GM12878 (cell line): ENCODE results near the gene PHLPP1. TPM values are rescaled to one million over a fixed set of nuclear protein-coding genes. Genes with fewer than 3 reads are reported as not detected.

Experiments used
- ATAC-seq: fragments of 200-7000 bp; cut with Tn5 transposase; 3 replicates; pipeline ENCODE4 v1.9.1; 2020; ENCODE audit warnings: mild to moderate bottlenecking, moderate library complexity
- BruUV-seq: library from RNA; stranded (reverse); fragments of 400-500 nt; replicated peaks from 2 replicates; lab custom pipeline; 2021; lab: Mats Ljungman, UMichigan
- CTCF ChIA-PET: fragments of 300-600 bp; sonication (Branson Sonifier 250); formaldehyde crosslinking; extraction: SDS; loops from one replicate; lab custom pipeline; 2021; ENCODE audit warnings: inconsistent platforms; lab: Yijun Ruan, JAX
- POLR2A ChIA-PET: fragments of 350-600 bp; formaldehyde crosslinking; extraction: SDS; loops from one replicate; lab custom pipeline; 2021; ENCODE audit warnings: inconsistent platforms; lab: Charles Lee
- RAD21 ChIA-PET: fragments of 300-600 bp; sonication (Branson Sonifier 250); formaldehyde crosslinking; loops from one replicate; lab custom pipeline; 2023; ENCODE audit warnings: antibody characterized with exemption; ENCODE audit not compliant: unreplicated experiment; lab: Charles Lee
- SMC1A ChIA-PET: fragments of 300-600 bp; sonication (Branson Sonifier 250); formaldehyde crosslinking; loops from one replicate; lab custom pipeline; 2023; ENCODE audit not compliant: unreplicated experiment, uncharacterized antibody; lab: Charles Lee
- DNase-seq: peaks from one replicate; pipeline ENCODE4 v3.0.0-alpha.2; 2011; ENCODE audit warnings: low read depth, low spot score
- FAIRE-seq: peaks from 3 replicates; lab custom pipeline; 2011; peaks lifted over from hg19 to GRCh38; lab: Jason Lieb, UNC
- H2AFZ ChIP-seq: 2 replicates; pipeline ENCODE4 v1.6.0; 2011; ENCODE audit warnings: low read depth, low read length, control low read depth; ENCODE audit not compliant: control insufficient read depth
- H3K27ac ChIP-seq: 2 replicates; pipeline ENCODE4 v1.5.1; 2011; ENCODE audit warnings: control low read depth; ENCODE audit not compliant: control insufficient read depth, insufficient read depth
- H3K27me3 ChIP-seq, 2 experiments: replicated peaks in 1 of 2; 2 replicates each; pipeline versions ENCODE4 v1.6.0 to v1.6.1; 2011; ENCODE audit warnings: low read length in 1 of 2; ENCODE audit not compliant: control insufficient read depth in 2 of 2, insufficient read depth in 2 of 2
- H3K36me3 ChIP-seq, 2 experiments: 2 replicates each; pipeline ENCODE4 v1.5.1; 2011; ENCODE audit warnings: low read length in 1 of 2; ENCODE audit not compliant: control insufficient read depth in 2 of 2, insufficient read depth in 2 of 2
- H3K4me1 ChIP-seq: 2 replicates; pipeline ENCODE4 v1.6.1; 2011; ENCODE audit warnings: mild to moderate bottlenecking, low read length, moderate library complexity, mixed read lengths; ENCODE audit not compliant: control insufficient read depth, insufficient read depth
- H3K4me2 ChIP-seq: 2 replicates; pipeline ENCODE4 v1.6.0; 2011; ENCODE audit warnings: control low read depth; ENCODE audit not compliant: control insufficient read depth, insufficient read depth
- H3K4me3 ChIP-seq: fragments of 200-600 bp; sonication (generic); 2 replicates; pipeline ENCODE4 v1.5.1; 2016
- H3K79me2 ChIP-seq: 2 replicates; pipeline ENCODE4 v1.6.0; 2011; ENCODE audit warnings: low read length; ENCODE audit not compliant: control insufficient read depth, insufficient read depth
- H3K9ac ChIP-seq: 2 replicates; pipeline ENCODE4 v1.8.0; 2011; ENCODE audit warnings: low read length, control low read depth, mixed read lengths; ENCODE audit not compliant: control insufficient read depth, insufficient read depth
- H3K9me3 ChIP-seq: replicated peaks from 3 replicates; pipeline ENCODE4 v1.5.1; 2011; ENCODE audit warnings: mild to moderate bottlenecking, low read length; ENCODE audit not compliant: control insufficient read depth, insufficient read depth
- H4K20me1 ChIP-seq: 2 replicates; pipeline ENCODE4 v1.6.0; 2011; ENCODE audit not compliant: control insufficient read depth, insufficient read depth
- ATF3 ChIP-seq: IDR thresholded peaks from 2 replicates; pipeline ENCODE4 v1.6.1; 2011; ENCODE audit warnings: low read depth, mild to moderate bottlenecking, low read length, moderate library complexity, borderline replicate concordance; ENCODE audit errors: extremely low read depth
- ESRRA ChIP-seq: IDR thresholded peaks from 2 replicates; pipeline ENCODE4 v1.6.1; 2012; ENCODE audit warnings: mild to moderate bottlenecking, low read length, improper control_type of control experiment
- FOS ChIP-seq: IDR thresholded peaks from 3 replicates; pipeline ENCODE4 v1.6.1; 2011; ENCODE audit warnings: borderline replicate concordance; ENCODE audit not compliant: insufficient read length; ENCODE audit errors: extremely low read depth
- MTA3 ChIP-seq: IDR thresholded peaks from 2 replicates; pipeline ENCODE4 v1.6.1; 2012; ENCODE audit warnings: low read length, inconsistent platforms, borderline replicate concordance
- NKRF ChIP-seq: fragments of 450-650 bp; conservative IDR thresholded peaks from 2 replicates; pipeline ENCODE4 v1.6.1; 2017; ENCODE audit warnings: mild to moderate bottlenecking, moderate library complexity
- PBX3 ChIP-seq: IDR thresholded peaks from 2 replicates; pipeline ENCODE4 v1.6.1; 2011; ENCODE audit warnings: mild to moderate bottlenecking, low read depth, low read length, moderate library complexity; ENCODE audit not compliant: insufficient replicate concordance
- TCF3 ChIP-seq: IDR thresholded peaks from 2 replicates; pipeline ENCODE4 v1.6.1; 2012; ENCODE audit warnings: low read depth, mild to moderate bottlenecking, low read length, borderline replicate concordance; ENCODE audit not compliant: insufficient read depth
- YBX1 ChIP-seq: fragments of 450-650 bp; IDR thresholded peaks from 2 replicates; pipeline ENCODE4 v1.6.1; 2016; ENCODE audit warnings: antibody characterized with exemption
- YY1 ChIP-seq: IDR thresholded peaks from 2 replicates; pipeline ENCODE4 v1.6.1; 2011; ENCODE audit warnings: low read depth, mild to moderate bottlenecking, low read length
- ZNF207 ChIP-seq: fragments of 450-650 bp; IDR thresholded peaks from 2 replicates; pipeline ENCODE4 v1.6.1; 2014; ENCODE audit warnings: antibody characterized with exemption, mild to moderate bottlenecking, borderline replicate concordance
- whole genome bisulfite sequencing: methylation state at CpG from one replicate; pipeline ENCODE4 v1.1.6; 2016; ENCODE audit warnings: low lambda C conversion rate; ENCODE audit not compliant: insufficient replicate concordance, insufficient coverage; ENCODE audit errors: missing lambda C conversion rate; 5-methylcytosine and 5-hydroxymethylcytosine counted together
- in situ Hi-C: fragments of 300-500 bp; cut with MboI; formaldehyde crosslinking; loops from 9 replicates; pipeline ENCODE4 v1.14.3; 2018; ENCODE audit warnings: mixed read lengths
- intact Hi-C: fragments of 100-400 bp; cut with micrococcal nuclease; formaldehyde crosslinking; loops from one replicate; pipeline ENCODE4 v1.14.2; 2022; ENCODE audit not compliant: unreplicated experiment
- polyA plus RNA-seq, 11 experiments: library from polyadenylated mRNA; depleted of rRNA in 4 of 11; unstranded in 6 of 11; stranded (reverse) in 5 of 11; fragments of >200 nt; fragmentation: Nextera tagmentation in 4 of 11; fragmentation: Illumina TruSeq in 1 of 11; extraction: Ambion mirVana in 4 of 11; extraction: Trizol in 1 of 11; gene quantifications; 1 replicate in 1 of 11; 2 replicates in 10 of 11; pipeline versions ENCODE4 v1.2.1 to v1.2.3, GENCODE V29; 2011 to 2016; ENCODE audit warnings: inconsistent platforms in 2 of 11, missing spikeins in 2 of 11, low read depth in 1 of 11
- total RNA-seq, 4 experiments: library from RNA; depleted of rRNA in 3 of 4; stranded (reverse); fragments of >200 nt in 3 of 4; fragmentation: Illumina TruSeq in 1 of 4; extraction: Trizol in 1 of 4; gene quantifications; 2 replicates each; pipeline versions ENCODE4 v1.2.1 to v1.2.3, GENCODE V29; 2013 to 2021

The PHLPP1 gene
- total and polyA plus RNA-seq, 10 of the 15 experiments (the other 5 are each of a cell fraction or from before 2014, with no cell fraction given), result 0.42 to 7.0 (median 1.9) TPM

GRCh38 chr18:62812876-62813275 is 97.5 kb downstream of the PHLPP1 start (continued):
- TF ChIP-seq ATF3, result no peak
- TF ChIP-seq YY1, result no peak
- TF ChIP-seq ESRRA, result no peak
- no peak for TF ChIP-seq NKRF

GRCh38 chr18:62814132-62814759 is 98.9 kb downstream of the PHLPP1 start:
- BruUV-seq, result no TSS peak
- Histone ChIP-seq H3K9ac (no peak overlapping the region), H3K4me3 (no peak overlapping the region)
- ATAC-seq, result no peak
- ChIA-PET POLR2A (interaction anchor here (1.1 to 1.4 kb wide), 2 partner anchors 18 to 25 kb away, joined by 3 to 4 read pairs; no protein-coding TSS in a partner anchor), SMC1A (interaction anchor here (1.0 to 1.4 kb wide), 5 partner anchors 11 to 144 kb away, joined by 3 to 7 read pairs (median 4); no protein-coding TSS in a partner anchor)
- in situ Hi-C loops, result no loop called here
- TF ChIP-seq MTA3, result no peak
- no peak for TF ChIP-seq ZNF207
- no peak for TF ChIP-seq TCF3
- no peak for TF ChIP-seq YBX1
- TF ChIP-seq PBX3, result no peak
- no peak for TF ChIP-seq FOS
- TF ChIP-seq, all 136 proteins: peak for 0
- H4K20me1 ChIP-seq, result no peaks in the 10 kb centered on the region
- peaks cover 9% of the 10 kb centered on the region; the same call in 1 of the 2 replicates for H3K4me1 ChIP-seq
- no peak overlapping the region for H3K27ac ChIP-seq
- ChIA-PET CTCF (interaction anchor here (0.8 to 1.1 kb wide), 3 partner anchors 12 to 142 kb away, joined by 3 to 4 read pairs (median 3); no protein-coding TSS in a partner anchor), RAD21 (interaction anchor here (0.8 to 1.6 kb wide), 2 partner anchors 12 to 144 kb away, joined by 3 read pairs; no protein-coding TSS in a partner anchor)
- FAIRE-seq (no peak), DNase-seq (no peak)
- no peaks in the 10 kb centered on the region for H3K9me3 ChIP-seq
- H3K4me2 ChIP-seq, result no peak overlapping the region
- intact Hi-C loops, result no loop called here
- no peaks in the 10 kb centered on the region for H3K27me3 ChIP-seq
- H3K36me3 ChIP-seq, result no peaks in the 10 kb centered on the region
- no peaks in the 10 kb centered on the region for H3K79me2 ChIP-seq
- WGBS, result 74% methylated on average over 2 of the region's 2 CpGs
- H2AFZ ChIP-seq, result no peak overlapping the region
